Measurements from ENCODE around the gene SSTR4.

DNA sequence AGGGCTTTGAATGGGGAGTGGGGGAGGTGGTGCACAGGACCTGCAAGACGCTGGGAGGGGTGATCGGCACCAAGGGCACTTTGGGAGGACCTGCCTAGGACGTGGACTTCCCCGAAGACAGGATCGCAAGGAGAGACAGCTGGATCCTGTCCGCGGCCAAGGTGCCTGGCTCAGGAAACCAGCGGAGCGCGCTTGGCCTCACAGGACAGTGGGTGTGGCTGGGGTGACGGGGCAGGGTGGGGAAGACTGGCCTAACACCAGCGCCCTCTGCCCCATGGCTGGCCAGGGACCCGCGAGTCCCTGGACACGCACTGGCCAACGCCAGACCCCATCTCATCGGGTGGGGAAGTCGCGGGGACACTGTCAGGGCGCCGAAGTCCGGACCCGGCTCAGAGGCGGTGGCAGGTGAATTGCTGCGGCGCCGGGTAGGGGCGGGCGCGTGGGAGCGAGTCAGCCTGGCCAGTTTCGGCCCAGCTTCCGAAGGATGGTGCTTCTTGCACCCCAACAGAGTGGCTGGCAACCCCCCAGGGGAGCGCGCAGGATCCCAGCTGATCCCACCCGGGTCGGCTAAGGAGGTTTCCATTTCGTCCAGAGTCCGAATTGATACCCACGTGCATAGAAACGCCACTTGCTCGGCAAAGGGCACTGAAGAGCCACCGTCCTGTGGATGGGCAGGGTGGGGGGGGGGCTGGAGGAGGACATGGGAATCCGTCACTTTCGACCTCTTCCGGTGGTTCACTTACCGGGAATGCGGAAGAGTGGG, 15.1 kb downstream of the SSTR4 start:
- TF ChIP-seq, protein P1, sequence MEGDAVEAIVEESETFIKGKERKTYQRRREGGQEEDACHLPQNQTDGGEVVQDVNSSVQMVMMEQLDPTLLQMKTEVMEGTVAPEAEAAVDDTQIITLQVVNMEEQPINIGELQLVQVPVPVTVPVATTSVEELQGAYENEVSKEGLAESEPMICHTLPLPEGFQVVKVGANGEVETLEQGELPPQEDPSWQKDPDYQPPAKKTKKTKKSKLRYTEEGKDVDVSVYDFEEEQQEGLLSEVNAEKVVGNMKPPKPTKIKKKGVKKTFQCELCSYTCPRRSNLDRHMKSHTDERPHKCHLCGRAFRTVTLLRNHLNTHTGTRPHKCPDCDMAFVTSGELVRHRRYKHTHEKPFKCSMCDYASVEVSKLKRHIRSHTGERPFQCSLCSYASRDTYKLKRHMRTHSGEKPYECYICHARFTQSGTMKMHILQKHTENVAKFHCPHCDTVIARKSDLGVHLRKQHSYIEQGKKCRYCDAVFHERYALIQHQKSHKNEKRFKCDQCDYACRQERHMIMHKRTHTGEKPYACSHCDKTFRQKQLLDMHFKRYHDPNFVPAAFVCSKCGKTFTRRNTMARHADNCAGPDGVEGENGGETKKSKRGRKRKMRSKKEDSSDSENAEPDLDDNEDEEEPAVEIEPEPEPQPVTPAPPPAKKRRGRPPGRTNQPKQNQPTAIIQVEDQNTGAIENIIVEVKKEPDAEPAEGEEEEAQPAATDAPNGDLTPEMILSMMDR (IDR thresholded peaks at IDR 0.05) = no peak
- no peak for TF ChIP-seq POLR2A (IDR thresholded peaks at IDR 0.05)
- no peak for TF ChIP-seq POLR2AphosphoS5 (IDR thresholded peaks at IDR 0.05)
